Testis (tissue), 3 donors: ENCODE data around the gene ALG3. TPM values are rescaled to one million over a fixed set of nuclear protein-coding genes. Genes with fewer than 3 reads are reported as not detected.
"Not testable (repeated sequence)": the region's sequence is repeated elsewhere in the genome, so short reads cannot be mapped to it uniquely, and the experiment has no call there.

Experiments
- DNase-seq: peaks from one replicate; pipeline ENCODE4 v3.0.0-alpha.2; 2019
- H3K27ac ChIP-seq, 2 donors: fragments of 200-600 bp; sonication (generic); one replicate each; pipeline ENCODE4 v1.5.1; 2019
- H3K27me3 ChIP-seq: fragments of 200-600 bp; sonication (generic); one replicate; pipeline ENCODE4 v1.5.1; 2019
- H3K36me3 ChIP-seq: fragments of 200-600 bp; sonication (generic); one replicate; pipeline ENCODE4 v1.5.1; 2017; ENCODE audit warnings: low read depth; ENCODE audit errors: missing control alignments
- H3K4me1 ChIP-seq: fragments of 200-600 bp; sonication (generic); one replicate; pipeline ENCODE4 v1.5.1; 2019
- H3K4me3 ChIP-seq, 2 donors: fragments of 200-600 bp; sonication (generic); one replicate each; pipeline ENCODE4 v1.5.1; 2017 to 2019
- H3K9me3 ChIP-seq: fragments of 200-600 bp; sonication (generic); one replicate; pipeline ENCODE4 v1.5.1; 2017
- POLR2A ChIP-seq: fragments of 450-650 bp; IDR thresholded peaks from one replicate; pipeline ENCODE4 v1.6.1; 2017; ENCODE audit warnings: antibody characterized with exemption, mild to moderate bottlenecking, moderate library complexity
- whole genome bisulfite sequencing, 2 donors: methylation state at CpG; one replicate each; pipeline ENCODE4 v1.1.5; 2018; 5-methylcytosine and 5-hydroxymethylcytosine counted together
- intact Hi-C: fragments of 100-400 bp; cut with DNase I; formaldehyde crosslinking; loops from one replicate; pipeline ENCODE4 v1.15.1; 2023; ENCODE audit warnings: low total_unique reads
- polyA plus RNA-seq: library from polyadenylated mRNA; stranded (reverse); fragments of 350-450 nt; fragmentation: Illumina TruSeq; extraction: RNeasy Lipid Tissue Mini Kit (QIAGEN cat#74804); gene quantifications from one replicate; pipeline ENCODE4 v1.2.3, GENCODE V29; 2014; ENCODE audit warnings: low read depth, low replicate concordance; ENCODE audit not compliant: insufficient read depth
- total RNA-seq, 2 donors: library from RNA; depleted of rRNA; stranded (reverse); fragments of >200 nt; gene quantifications; one replicate each; pipeline ENCODE4 v1.2.3, GENCODE V29; 2016
- TF ChIP-seq, protein P1 (sequence below), 3 experiments: fragments of 450-650 bp in 2 of 3; fragments of 200-600 bp in 1 of 3; sonication (generic) in 1 of 3; IDR thresholded peaks; one replicate each; pipeline ENCODE4 v1.5.1; 2016 to 2019; ENCODE audit warnings: antibody characterized with exemption in 3 of 3, mild to moderate bottlenecking in 2 of 3, moderate library complexity in 1 of 3

Gene ALG3
- total and polyA plus RNA-seq, 3 donors from 2014 or later: 58.7 to 91.7 (median 79.4) TPM

DNA sequence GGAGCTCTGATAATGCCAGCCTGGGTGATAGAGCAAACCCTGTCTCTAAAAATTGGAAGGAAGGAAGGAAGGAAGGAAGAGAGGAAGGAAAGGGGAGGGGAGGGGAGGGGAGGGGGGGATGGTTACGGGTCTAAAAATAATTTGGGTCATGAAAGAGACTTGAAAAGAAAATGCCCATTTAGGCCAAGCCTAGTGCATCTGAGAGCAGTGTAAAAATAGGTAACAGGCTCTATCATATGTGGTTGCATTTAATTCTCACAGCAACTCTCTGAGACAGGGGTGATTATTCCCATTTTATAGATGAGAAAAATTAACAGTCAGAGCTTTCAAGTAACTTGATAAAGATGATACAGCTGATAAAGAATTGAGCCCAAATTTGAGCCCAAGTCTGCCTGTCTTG lies 23.5 kb upstream of the ALG3 start:
- H3K4me1 ChIP-seq: no peaks in the 10 kb centered on the region
- intact Hi-C loops: no loop called here
- no peak for DNase-seq
- no peaks in the 10 kb centered on the region for H3K9me3 ChIP-seq
- H3K27me3 ChIP-seq: no peaks in the 10 kb centered on the region
- no peaks in the 10 kb centered on the region for H3K36me3 ChIP-seq
- H3K27ac ChIP-seq: no peak overlapping the region
- WGBS, 2 donors: 33 to 58% methylated on average over 1 of the region's 1 CpG
- no peak overlapping the region for H3K4me3 ChIP-seq
- TF ChIP-seq, protein P1, sequence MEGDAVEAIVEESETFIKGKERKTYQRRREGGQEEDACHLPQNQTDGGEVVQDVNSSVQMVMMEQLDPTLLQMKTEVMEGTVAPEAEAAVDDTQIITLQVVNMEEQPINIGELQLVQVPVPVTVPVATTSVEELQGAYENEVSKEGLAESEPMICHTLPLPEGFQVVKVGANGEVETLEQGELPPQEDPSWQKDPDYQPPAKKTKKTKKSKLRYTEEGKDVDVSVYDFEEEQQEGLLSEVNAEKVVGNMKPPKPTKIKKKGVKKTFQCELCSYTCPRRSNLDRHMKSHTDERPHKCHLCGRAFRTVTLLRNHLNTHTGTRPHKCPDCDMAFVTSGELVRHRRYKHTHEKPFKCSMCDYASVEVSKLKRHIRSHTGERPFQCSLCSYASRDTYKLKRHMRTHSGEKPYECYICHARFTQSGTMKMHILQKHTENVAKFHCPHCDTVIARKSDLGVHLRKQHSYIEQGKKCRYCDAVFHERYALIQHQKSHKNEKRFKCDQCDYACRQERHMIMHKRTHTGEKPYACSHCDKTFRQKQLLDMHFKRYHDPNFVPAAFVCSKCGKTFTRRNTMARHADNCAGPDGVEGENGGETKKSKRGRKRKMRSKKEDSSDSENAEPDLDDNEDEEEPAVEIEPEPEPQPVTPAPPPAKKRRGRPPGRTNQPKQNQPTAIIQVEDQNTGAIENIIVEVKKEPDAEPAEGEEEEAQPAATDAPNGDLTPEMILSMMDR (IDR thresholded peaks at IDR 0.05): no peak

GRCh38 chr3:184267249-184267648 lies 18.5 kb upstream of the ALG3 start:
- intact Hi-C loops, H3K27me3 ChIP-seq, H3K27ac ChIP-seq, H3K4me3 ChIP-seq, DNase-seq, H3K9me3 ChIP-seq, H3K4me1 ChIP-seq, H3K36me3 ChIP-seq: not testable (repeated sequence)
- 86 to 92% methylated on average over 1 of the region's 1 CpG for whole genome bisulfite sequencing, 2 donors

GRCh38 chr3:184262764-184263179 lies 14.0 kb upstream of the ALG3 start:
- DNase-seq: no peak
- Histone ChIP-seq H3K4me3 (no peak overlapping the region), H3K36me3 (no peaks in the 10 kb centered on the region), H3K27me3 (no peaks in the 10 kb centered on the region), H3K4me1 (peaks cover 25% of the 10 kb centered on the region), H3K9me3 (no peaks in the 10 kb centered on the region), H3K27ac (no peak overlapping the region)
- no peak for TF ChIP-seq POLR2A
- TF ChIP-seq, protein P1 (IDR thresholded peaks at IDR 0.05): no peak
- intact Hi-C loops: no loop called here
- WGBS, 2 donors: 11 to 27% methylated on average over 3 to 15 of the region's 15 CpGs

DNA sequence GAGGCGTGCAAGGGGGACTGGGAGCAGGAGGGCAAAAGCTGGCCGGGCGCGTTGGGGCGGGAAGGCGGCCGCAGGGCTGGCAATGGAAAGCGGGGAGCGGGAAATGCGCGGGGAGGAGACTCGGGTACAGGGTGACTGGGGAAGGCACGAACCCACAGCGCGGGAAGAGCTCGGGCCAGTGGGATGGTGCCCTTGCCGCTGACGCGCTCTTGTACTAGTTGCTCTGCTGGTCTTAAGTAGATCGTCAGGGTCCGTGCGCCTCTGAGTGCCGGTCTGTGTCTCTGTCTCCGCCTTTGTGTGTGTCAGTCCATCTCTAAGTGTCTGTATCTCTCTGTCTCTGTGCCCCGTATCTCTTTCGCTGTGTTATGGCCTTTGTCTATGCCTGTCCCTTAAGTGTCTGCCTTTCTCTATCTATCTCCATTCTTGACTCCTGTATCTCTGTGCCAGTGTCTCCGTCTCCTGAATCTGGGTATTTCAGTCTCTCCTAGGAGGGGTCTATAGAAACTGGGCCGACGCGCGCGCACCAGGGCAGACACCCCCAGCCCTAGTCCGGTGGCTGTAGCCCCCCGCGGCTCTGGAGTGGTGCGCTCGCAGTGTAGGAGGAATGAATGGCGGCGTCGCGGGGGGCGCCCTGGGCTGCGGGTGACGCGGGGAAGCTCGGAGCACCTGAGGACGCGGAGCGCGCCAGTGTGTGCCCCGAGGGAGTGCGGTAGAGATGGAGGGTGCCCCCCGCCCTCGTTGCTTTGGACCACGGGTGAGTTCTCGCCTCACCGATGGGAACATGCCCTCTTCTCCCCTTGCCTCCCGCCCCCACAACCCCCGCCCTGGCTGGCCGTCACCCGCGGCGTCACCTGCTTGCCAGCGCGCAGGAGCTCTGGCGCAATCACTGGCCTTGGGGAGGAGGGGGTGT lies 13.3 kb upstream of the ALG3 start:
- WGBS, 2 donors: 1 to 2% methylated on average over 33 to 64 of the region's 66 CpGs
- Histone ChIP-seq H3K4me3 (peak overlapping the region in 1 of 2 donors; percentile 53), H3K9me3 (no peaks in the 10 kb centered on the region), H3K36me3 (no peaks in the 10 kb centered on the region), H3K27me3 (no peaks in the 10 kb centered on the region), H3K27ac (no peak overlapping the region), H3K4me1 (peaks cover 25% of the 10 kb centered on the region)
- peak; percentile 34 for DNase-seq
- intact Hi-C loops: no loop called here
- TF ChIP-seq, protein P1 (IDR thresholded peaks at IDR 0.05): no peak
- TF ChIP-seq POLR2A: no peak

DNA sequence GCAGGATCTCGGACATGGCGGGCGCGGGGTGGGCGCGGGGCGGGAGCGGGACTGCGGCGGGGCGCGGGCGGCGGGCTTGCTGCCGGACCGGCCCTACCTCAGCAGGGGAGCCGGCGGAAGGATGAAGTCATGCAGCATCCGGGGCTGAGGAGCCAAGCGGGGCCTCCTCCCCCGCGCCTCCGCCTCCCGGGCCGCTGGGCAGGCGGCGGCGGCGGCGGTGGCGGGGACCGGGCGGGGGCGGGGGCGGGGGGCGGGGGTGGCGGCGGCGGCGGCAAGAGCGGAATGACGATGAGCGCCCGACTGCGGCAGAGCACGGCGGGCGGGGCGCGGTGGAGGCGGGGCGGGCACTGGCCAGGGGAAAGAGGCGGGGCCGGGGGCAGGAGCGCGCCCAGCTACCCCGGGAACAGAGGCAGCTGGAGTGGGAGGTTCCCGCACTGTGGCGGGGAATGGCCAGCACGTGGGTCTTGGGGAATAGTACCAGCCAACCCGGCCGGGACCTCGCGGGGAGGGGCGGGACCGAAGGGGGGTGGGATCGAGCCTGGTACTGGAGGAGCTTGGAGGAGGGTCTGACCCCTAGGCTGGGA lies 12.6 kb upstream of the ALG3 start, which contains the start of gene CAMK2N2:
TSS of gene CAMK2N2 (minus strand) at position 284 of the 584 bp plus-strand sequence. CDS start at position 16, 268 bp downstream.
- H3K4me1 ChIP-seq: peaks cover 25% of the 10 kb centered on the region
- peak; percentile 56 for DNase-seq
- WGBS, 2 donors: 2 to 3% methylated on average over 11 to 44 of the region's 67 CpGs
- TF ChIP-seq, protein P1 (IDR thresholded peaks at IDR 0.05): no peak
- no peak for TF ChIP-seq POLR2A
- no peaks in the 10 kb centered on the region for H3K9me3 ChIP-seq
- peak within 1 kb of the TSS; percentile 26 to 53 for H3K4me3 ChIP-seq
- no peaks in the 10 kb centered on the region for H3K27me3 ChIP-seq
- intact Hi-C loops: no loop called here
- H3K27ac ChIP-seq: no peak within 1 kb of the TSS
- no peaks in the 10 kb centered on the region for H3K36me3 ChIP-seq
